Measurements from ENCODE around the gene UCHL5. TPM values are rescaled to one million over a fixed set of nuclear protein-coding genes. Genes with fewer than 3 reads are reported as not detected.

The UCHL5 gene
- total and polyA plus RNA-seq, 2 donors (not counting 3 experiments of a cell fraction or from before 2014, with no cell fraction given): 9.8 to 45.6 TPM

DNA sequence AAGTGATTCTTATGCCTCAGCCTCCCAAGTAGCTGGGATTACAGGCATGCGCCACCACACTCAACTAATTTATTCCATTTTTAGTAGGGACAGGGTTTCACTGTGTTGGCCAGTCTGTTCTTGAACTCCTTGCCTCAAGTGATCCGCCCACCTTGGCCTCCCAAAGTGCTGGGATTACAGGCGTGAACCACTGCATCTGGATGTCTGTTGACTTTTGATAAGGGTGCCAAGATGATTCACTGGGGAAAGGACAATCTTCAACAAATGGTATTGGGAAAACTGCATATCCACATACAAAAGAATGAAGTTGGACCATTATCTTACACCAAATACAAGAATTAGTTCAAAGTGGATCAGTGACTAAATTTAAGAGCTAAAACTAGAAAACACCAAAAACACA, 20.0 kb upstream of the UCHL5 start:
- H3K4me1 ChIP-seq (ENCODE audit: control insufficient read depth, extremely low read depth, insufficient read depth, low read length): no peaks in the 10 kb centered on the region
- BruUV-seq (replicated peaks): no TSS peak
- H2AFZ ChIP-seq (ENCODE audit: low read depth, low read length): no peak overlapping the region
- peaks cover 6% of the 10 kb centered on the region for H3K79me2 ChIP-seq (ENCODE audit: control insufficient read depth, insufficient read depth, low read length)
- FAIRE-seq (no peak), DNase-seq (ENCODE audit: low read depth, low spot score) (no peak)
- H3K9me3 ChIP-seq (replicated peaks; ENCODE audit: control insufficient read depth, insufficient read depth, low read length): no peaks in the 10 kb centered on the region
- intact Hi-C loops (cut with micrococcal nuclease) (no loop called here), dilution Hi-C loops (cut with MboI; ENCODE audit: extremely low pct_ligation_motif_present, low sequenced_read_pairs) (no loop called here)
- H3K4me3 ChIP-seq (replicated peaks in 1 of 3; ENCODE audit: insufficient read depth in 1 of 3, low read depth in 1 of 3, low read length in 3 of 3): no peak overlapping the region
- ChIA-PET CTCF (interaction anchor here (0.6 kb wide), 1 partner anchor 13 kb away, joined by 3 read pairs; no protein-coding TSS in a partner anchor), POLR2A (no interaction called here)
- no peaks in the 10 kb centered on the region for H4K20me1 ChIP-seq (replicated peaks; ENCODE audit: control insufficient read depth, extremely low read depth, insufficient read depth, low read length)
- no peak overlapping the region for H3K9ac ChIP-seq (replicated peaks; ENCODE audit: extremely low read depth, insufficient read depth, low read length)
- peaks cover 13 to 17% of the 10 kb centered on the region in 2 experiments for H3K36me3 ChIP-seq (ENCODE audit: control insufficient read depth in 2 of 2, extremely low read depth in 1 of 2, insufficient read depth in 2 of 2, low read length in 2 of 2)
- no peaks in the 10 kb centered on the region for H3K9me1 ChIP-seq (replicated peaks; ENCODE audit: control insufficient read depth, extremely low read depth, insufficient read depth, low read length)
- H3K27me3 ChIP-seq (ENCODE audit: control insufficient read depth in 2 of 2, insufficient read depth in 2 of 2, low read length in 2 of 2): no peaks in the 10 kb centered on the region
- H3K4me2 ChIP-seq (ENCODE audit: insufficient read depth, low read length): no peak overlapping the region
- TF ChIP-seq EZH2 (IDR thresholded peaks at IDR 0.05; ENCODE audit: borderline replicate concordance, low read depth, low read length, severe bottlenecking) (no peak), MYC (IDR thresholded peaks at IDR 0.05; ENCODE audit: low read depth, low read length) (no peak), POLR2A (IDR thresholded peaks at IDR 0.05; ENCODE audit: low read depth, low read length) (no peak), JUN (IDR thresholded peaks at IDR 0.05; ENCODE audit: borderline replicate concordance, insufficient read depth, insufficient read length, low read depth) (no peak), POLR2AphosphoS5 (IDR thresholded peaks at IDR 0.05; ENCODE audit: insufficient read depth, low read depth, low read length) (no peak), GATA2 (IDR thresholded peaks at IDR 0.05; ENCODE audit: insufficient read depth, insufficient read length, low read depth, low read length) (no peak), FOS (IDR thresholded peaks at IDR 0.05; ENCODE audit: borderline replicate concordance, insufficient read depth, low read length) (no peak)
- TF ChIP-seq, protein P1, sequence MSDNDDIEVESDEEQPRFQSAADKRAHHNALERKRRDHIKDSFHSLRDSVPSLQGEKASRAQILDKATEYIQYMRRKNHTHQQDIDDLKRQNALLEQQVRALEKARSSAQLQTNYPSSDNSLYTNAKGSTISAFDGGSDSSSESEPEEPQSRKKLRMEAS (IDR thresholded peaks at IDR 0.05; ENCODE audit: insufficient read depth, insufficient read length): no peak
- TF ChIP-seq, protein P2, sequence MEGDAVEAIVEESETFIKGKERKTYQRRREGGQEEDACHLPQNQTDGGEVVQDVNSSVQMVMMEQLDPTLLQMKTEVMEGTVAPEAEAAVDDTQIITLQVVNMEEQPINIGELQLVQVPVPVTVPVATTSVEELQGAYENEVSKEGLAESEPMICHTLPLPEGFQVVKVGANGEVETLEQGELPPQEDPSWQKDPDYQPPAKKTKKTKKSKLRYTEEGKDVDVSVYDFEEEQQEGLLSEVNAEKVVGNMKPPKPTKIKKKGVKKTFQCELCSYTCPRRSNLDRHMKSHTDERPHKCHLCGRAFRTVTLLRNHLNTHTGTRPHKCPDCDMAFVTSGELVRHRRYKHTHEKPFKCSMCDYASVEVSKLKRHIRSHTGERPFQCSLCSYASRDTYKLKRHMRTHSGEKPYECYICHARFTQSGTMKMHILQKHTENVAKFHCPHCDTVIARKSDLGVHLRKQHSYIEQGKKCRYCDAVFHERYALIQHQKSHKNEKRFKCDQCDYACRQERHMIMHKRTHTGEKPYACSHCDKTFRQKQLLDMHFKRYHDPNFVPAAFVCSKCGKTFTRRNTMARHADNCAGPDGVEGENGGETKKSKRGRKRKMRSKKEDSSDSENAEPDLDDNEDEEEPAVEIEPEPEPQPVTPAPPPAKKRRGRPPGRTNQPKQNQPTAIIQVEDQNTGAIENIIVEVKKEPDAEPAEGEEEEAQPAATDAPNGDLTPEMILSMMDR (IDR thresholded peaks at IDR 0.05; ENCODE audit: extremely low read depth in 1 of 2, insufficient read depth in 1 of 2, low read depth in 1 of 2, low read length in 2 of 2): no peak
- no peak overlapping the region for H3K27ac ChIP-seq (ENCODE audit: insufficient read depth, low read depth, low read length)

Data from endothelial cell of umbilical vein (primary cell).